Measurements from ENCODE around the gene POR.
A peak's percentile ranks its signal among the peaks of the same experiment; 100 is the strongest.

POR gene

GRCh38 chr7:75957021-75957736 is 42.2 kb downstream of the POR start:
- Histone ChIP-seq H3K27ac (ENCODE audit: low read depth, low read length) (peak overlapping the region; percentile 46), H3K36me3 (ENCODE audit: control insufficient read depth, insufficient read depth, low read length) (peaks cover 64% of the 10 kb centered on the region), H3K4me3 (ENCODE audit: low read depth, low read length) (no peak overlapping the region), H3K27me3 (ENCODE audit: control insufficient read depth, insufficient read depth, low read length) (no peaks in the 10 kb centered on the region), H3K4me1 (ENCODE audit: control insufficient read depth, insufficient read depth, low read length) (peaks cover 6% of the 10 kb centered on the region), H3K9ac (ENCODE audit: low read depth, low read length) (no peak overlapping the region), H3K9me3 (ENCODE audit: control insufficient read depth, insufficient read depth, low read length) (no peaks in the 10 kb centered on the region)

GRCh38 chr7:75958802-75959543 is 44.0 kb downstream of the POR start:
- Histone ChIP-seq H3K27me3 (ENCODE audit: control insufficient read depth, insufficient read depth, low read length) (no peaks in the 10 kb centered on the region), H3K4me1 (ENCODE audit: control insufficient read depth, insufficient read depth, low read length) (peaks cover 6% of the 10 kb centered on the region), H3K36me3 (ENCODE audit: control insufficient read depth, insufficient read depth, low read length) (peaks cover 70% of the 10 kb centered on the region), H3K27ac (ENCODE audit: low read depth, low read length) (no peak overlapping the region), H3K4me3 (ENCODE audit: low read depth, low read length) (no peak overlapping the region), H3K9me3 (ENCODE audit: control insufficient read depth, insufficient read depth, low read length) (no peaks in the 10 kb centered on the region), H3K9ac (ENCODE audit: low read depth, low read length) (no peak overlapping the region)

GRCh38 chr7:75960372-75960771 is 45.4 kb downstream of the POR start:
- H3K9me3 ChIP-seq (ENCODE audit: control insufficient read depth, insufficient read depth, low read length) = no peaks in the 10 kb centered on the region
- no peak overlapping the region for H3K9ac ChIP-seq (ENCODE audit: low read depth, low read length)
- no peak overlapping the region for H3K27ac ChIP-seq (ENCODE audit: low read depth, low read length)
- no peaks in the 10 kb centered on the region for H3K27me3 ChIP-seq (ENCODE audit: control insufficient read depth, insufficient read depth, low read length)
- H3K4me1 ChIP-seq (ENCODE audit: control insufficient read depth, insufficient read depth, low read length) = peaks cover 6% of the 10 kb centered on the region
- H3K36me3 ChIP-seq (ENCODE audit: control insufficient read depth, insufficient read depth, low read length) = peaks cover 62% of the 10 kb centered on the region
- H3K4me3 ChIP-seq (ENCODE audit: low read depth, low read length) = no peak overlapping the region

- Histone ChIP-seq H3K4me3 (ENCODE audit: low read depth, low read length) (no peak overlapping the region), H3K36me3 (ENCODE audit: control insufficient read depth, insufficient read depth, low read length) (peaks cover 62% of the 10 kb centered on the region), H3K9me3 (ENCODE audit: control insufficient read depth, insufficient read depth, low read length) (no peaks in the 10 kb centered on the region), H3K27ac (ENCODE audit: low read depth, low read length) (no peak overlapping the region), H3K27me3 (ENCODE audit: control insufficient read depth, insufficient read depth, low read length) (no peaks in the 10 kb centered on the region), H3K4me1 (ENCODE audit: control insufficient read depth, insufficient read depth, low read length) (peaks cover 6% of the 10 kb centered on the region), H3K9ac (ENCODE audit: low read depth, low read length) (no peak overlapping the region)
Measured at GRCh38 chr7:75961218-75961617, 46.3 kb downstream of the POR start.

GRCh38 chr7:75962607-75963380 is 47.8 kb downstream of the POR start:
- Histone ChIP-seq H3K27me3 (ENCODE audit: control insufficient read depth, insufficient read depth, low read length) (no peaks in the 10 kb centered on the region), H3K9me3 (ENCODE audit: control insufficient read depth, insufficient read depth, low read length) (no peaks in the 10 kb centered on the region), H3K27ac (ENCODE audit: low read depth, low read length) (no peak overlapping the region), H3K9ac (ENCODE audit: low read depth, low read length) (no peak overlapping the region), H3K4me3 (ENCODE audit: low read depth, low read length) (no peak overlapping the region), H3K36me3 (ENCODE audit: control insufficient read depth, insufficient read depth, low read length) (peaks cover 60% of the 10 kb centered on the region), H3K4me1 (ENCODE audit: control insufficient read depth, insufficient read depth, low read length) (no peaks in the 10 kb centered on the region)

- H3K27me3 ChIP-seq (ENCODE audit: control insufficient read depth, insufficient read depth, low read length) = no peaks in the 10 kb centered on the region
- no peak overlapping the region for H3K27ac ChIP-seq (ENCODE audit: low read depth, low read length)
- no peak overlapping the region for H3K9ac ChIP-seq (ENCODE audit: low read depth, low read length)
- H3K4me3 ChIP-seq (ENCODE audit: low read depth, low read length) = no peak overlapping the region
- H3K4me1 ChIP-seq (ENCODE audit: control insufficient read depth, insufficient read depth, low read length) = no peaks in the 10 kb centered on the region
- no peaks in the 10 kb centered on the region for H3K9me3 ChIP-seq (ENCODE audit: control insufficient read depth, insufficient read depth, low read length)
- H3K36me3 ChIP-seq (ENCODE audit: control insufficient read depth, insufficient read depth, low read length) = peaks cover 60% of the 10 kb centered on the region
Measured at GRCh38 chr7:75963381-75963995, 48.5 kb downstream of the POR start.

- Histone ChIP-seq H3K4me1 (ENCODE audit: control insufficient read depth, insufficient read depth, low read length) (no peaks in the 10 kb centered on the region), H3K27ac (ENCODE audit: low read depth, low read length) (no peak overlapping the region), H3K36me3 (ENCODE audit: control insufficient read depth, insufficient read depth, low read length) (peaks cover 45% of the 10 kb centered on the region), H3K9me3 (ENCODE audit: control insufficient read depth, insufficient read depth, low read length) (no peaks in the 10 kb centered on the region), H3K4me3 (ENCODE audit: low read depth, low read length) (no peak overlapping the region), H3K27me3 (ENCODE audit: control insufficient read depth, insufficient read depth, low read length) (no peaks in the 10 kb centered on the region), H3K9ac (ENCODE audit: low read depth, low read length) (no peak overlapping the region)
Measured at GRCh38 chr7:75965617-75966016, 50.7 kb downstream of the POR start.

- no peaks in the 10 kb centered on the region for H3K4me1 ChIP-seq (ENCODE audit: control insufficient read depth, insufficient read depth, low read length)
- H3K36me3 ChIP-seq (ENCODE audit: control insufficient read depth, insufficient read depth, low read length) = peaks cover 45% of the 10 kb centered on the region
- no peaks in the 10 kb centered on the region for H3K27me3 ChIP-seq (ENCODE audit: control insufficient read depth, insufficient read depth, low read length)
- H3K9me3 ChIP-seq (ENCODE audit: control insufficient read depth, insufficient read depth, low read length) = no peaks in the 10 kb centered on the region
- H3K9ac ChIP-seq (ENCODE audit: low read depth, low read length) = no peak overlapping the region
- no peak overlapping the region for H3K27ac ChIP-seq (ENCODE audit: low read depth, low read length)
- no peak overlapping the region for H3K4me3 ChIP-seq (ENCODE audit: low read depth, low read length)
Measured at GRCh38 chr7:75966190-75966961, 51.4 kb downstream of the POR start.

- Histone ChIP-seq H3K36me3 (ENCODE audit: control insufficient read depth, insufficient read depth, low read length) (peaks cover 41% of the 10 kb centered on the region), H3K4me3 (ENCODE audit: low read depth, low read length) (no peak overlapping the region), H3K27ac (ENCODE audit: low read depth, low read length) (no peak overlapping the region), H3K9me3 (ENCODE audit: control insufficient read depth, insufficient read depth, low read length) (no peaks in the 10 kb centered on the region), H3K4me1 (ENCODE audit: control insufficient read depth, insufficient read depth, low read length) (no peaks in the 10 kb centered on the region), H3K9ac (ENCODE audit: low read depth, low read length) (no peak overlapping the region), H3K27me3 (ENCODE audit: control insufficient read depth, insufficient read depth, low read length) (no peaks in the 10 kb centered on the region)
Measured at GRCh38 chr7:75967055-75967454, 52.1 kb downstream of the POR start.

- Histone ChIP-seq H3K27me3 (ENCODE audit: control insufficient read depth, insufficient read depth, low read length) (no peaks in the 10 kb centered on the region), H3K9ac (ENCODE audit: low read depth, low read length) (no peak overlapping the region), H3K4me3 (ENCODE audit: low read depth, low read length) (no peak overlapping the region), H3K9me3 (ENCODE audit: control insufficient read depth, insufficient read depth, low read length) (no peaks in the 10 kb centered on the region), H3K27ac (ENCODE audit: low read depth, low read length) (no peak overlapping the region), H3K4me1 (ENCODE audit: control insufficient read depth, insufficient read depth, low read length) (no peaks in the 10 kb centered on the region), H3K36me3 (ENCODE audit: control insufficient read depth, insufficient read depth, low read length) (peaks cover 41% of the 10 kb centered on the region)
Measured at GRCh38 chr7:75967487-75967997, 52.6 kb downstream of the POR start.

All from HUES48 (cell line).